HG03045 (cell line): Measurements from ENCODE around the gene HOXD10.

Source experiments
- ATAC-seq: cut with Tn5 transposase; IDR thresholded peaks from one replicate; pipeline ENCODE4 v1.9.1; 2021; ENCODE audit warnings: mild to moderate bottlenecking, moderate library complexity; ENCODE audit not compliant: unreplicated experiment

The HOXD10 gene

DNA sequence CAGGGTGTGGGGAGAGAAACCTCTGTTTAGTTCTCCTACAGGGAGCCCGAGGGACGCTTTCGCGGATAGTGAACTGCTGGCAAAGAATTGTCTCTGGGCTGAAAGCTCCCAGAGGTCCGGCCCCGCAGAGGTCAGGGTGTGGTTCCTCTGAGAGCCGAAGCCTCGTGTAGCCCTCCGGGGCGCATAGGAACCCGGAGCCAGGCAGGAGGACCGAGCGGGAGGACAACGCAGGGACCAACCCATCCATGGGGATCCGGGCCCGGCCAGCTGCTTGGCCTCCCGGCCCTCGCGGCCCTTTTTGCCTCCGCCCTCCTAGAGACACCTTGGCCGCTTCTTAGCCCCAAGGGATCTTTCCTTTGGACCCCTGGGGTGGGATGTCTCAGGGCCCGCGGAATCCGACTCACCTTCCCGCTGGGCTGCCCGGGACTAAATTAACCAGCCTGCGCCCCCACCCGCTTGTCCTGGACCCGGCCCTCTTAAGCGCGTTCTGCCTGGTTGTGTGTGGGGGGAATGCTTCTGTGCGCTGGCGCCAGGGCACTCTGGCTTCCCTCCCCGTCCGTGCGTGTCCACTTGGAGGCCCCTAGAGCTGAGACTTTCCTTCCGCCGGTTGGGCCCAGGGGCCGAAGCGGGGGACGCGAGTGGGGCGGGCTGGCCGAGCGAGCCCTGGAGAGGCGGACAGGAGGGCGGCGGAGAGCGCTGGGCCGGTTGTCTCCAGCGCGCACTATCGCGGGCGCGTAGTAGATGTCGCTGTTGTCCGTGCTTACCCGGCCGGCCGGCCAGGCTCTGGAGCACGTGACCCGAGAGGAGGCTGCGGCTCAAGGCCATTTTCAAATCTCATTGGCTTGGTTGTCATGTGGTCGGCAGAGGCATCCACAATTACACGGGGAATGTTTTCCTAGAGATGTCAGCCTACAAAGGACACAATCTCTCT is at the start of gene HOXD10:
TSS of gene HOXD10 (plus strand) at position 896 of the 931 bp plus-strand sequence. CDS start 56 bp downstream, outside the sequence.
- no peak for ATAC-seq

DNA sequence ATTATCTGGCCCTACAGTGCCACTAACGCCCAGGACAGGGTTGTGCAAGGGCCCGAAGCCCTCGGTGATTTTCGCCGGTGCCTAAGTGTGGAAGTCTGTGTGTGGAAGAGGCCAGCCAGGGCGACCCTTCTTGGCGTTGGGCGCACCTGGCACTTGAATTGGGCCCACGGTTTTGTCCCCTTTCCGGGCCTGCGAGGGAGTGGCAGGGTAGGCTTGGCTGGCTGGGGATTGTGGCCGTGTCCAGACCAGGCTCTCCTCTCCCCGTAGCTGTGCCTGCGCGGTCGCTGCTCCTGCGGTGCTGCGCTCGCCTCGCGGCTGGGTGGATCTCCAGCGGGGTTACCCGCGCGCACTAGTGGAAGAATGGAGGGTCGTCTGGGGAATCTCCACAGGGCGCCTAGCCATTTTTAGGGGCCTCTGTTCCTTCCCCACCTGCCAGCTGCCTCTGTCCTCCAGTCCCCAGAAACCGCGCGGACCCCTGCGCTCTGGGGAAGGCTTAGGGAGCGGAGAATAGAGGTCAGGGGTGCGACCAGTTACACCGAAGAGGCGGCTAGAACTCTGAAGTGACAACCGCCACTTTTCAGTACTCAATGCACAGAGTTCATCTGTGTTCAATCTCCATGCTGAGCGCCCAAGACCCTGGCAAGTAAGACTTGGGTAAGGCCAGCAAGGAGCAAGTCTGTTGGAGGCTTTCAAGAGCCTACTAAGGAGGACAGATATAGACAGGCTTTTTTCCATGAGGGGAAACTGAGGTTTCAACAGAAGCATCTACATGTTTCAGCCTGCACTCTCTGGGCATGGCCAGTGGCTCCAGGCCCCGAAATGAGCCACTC is 48.8 kb upstream of the HOXD10 start:
- ATAC-seq, result no peak

DNA sequence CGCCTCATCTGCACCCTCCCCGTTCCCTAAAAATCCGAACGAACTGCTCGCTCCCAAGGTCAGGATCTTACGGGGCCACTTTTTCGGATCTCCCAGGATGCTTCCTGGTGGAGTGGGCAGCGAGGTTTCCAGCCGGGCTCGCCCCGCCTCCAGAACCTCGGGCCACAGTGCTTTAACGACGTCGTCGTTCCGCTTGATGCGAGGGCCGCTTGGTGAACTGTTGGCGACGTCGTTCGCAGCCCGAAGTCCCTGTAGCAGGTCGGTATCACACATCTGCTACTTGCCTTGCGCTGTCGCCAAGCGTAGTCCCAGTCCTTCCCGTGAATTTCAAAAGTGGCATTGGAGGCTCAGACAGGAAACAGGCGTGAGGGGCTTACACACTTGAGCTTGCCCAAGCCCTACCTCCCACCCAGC is 48.2 kb upstream of the HOXD10 start:
- no peak for ATAC-seq

DNA sequence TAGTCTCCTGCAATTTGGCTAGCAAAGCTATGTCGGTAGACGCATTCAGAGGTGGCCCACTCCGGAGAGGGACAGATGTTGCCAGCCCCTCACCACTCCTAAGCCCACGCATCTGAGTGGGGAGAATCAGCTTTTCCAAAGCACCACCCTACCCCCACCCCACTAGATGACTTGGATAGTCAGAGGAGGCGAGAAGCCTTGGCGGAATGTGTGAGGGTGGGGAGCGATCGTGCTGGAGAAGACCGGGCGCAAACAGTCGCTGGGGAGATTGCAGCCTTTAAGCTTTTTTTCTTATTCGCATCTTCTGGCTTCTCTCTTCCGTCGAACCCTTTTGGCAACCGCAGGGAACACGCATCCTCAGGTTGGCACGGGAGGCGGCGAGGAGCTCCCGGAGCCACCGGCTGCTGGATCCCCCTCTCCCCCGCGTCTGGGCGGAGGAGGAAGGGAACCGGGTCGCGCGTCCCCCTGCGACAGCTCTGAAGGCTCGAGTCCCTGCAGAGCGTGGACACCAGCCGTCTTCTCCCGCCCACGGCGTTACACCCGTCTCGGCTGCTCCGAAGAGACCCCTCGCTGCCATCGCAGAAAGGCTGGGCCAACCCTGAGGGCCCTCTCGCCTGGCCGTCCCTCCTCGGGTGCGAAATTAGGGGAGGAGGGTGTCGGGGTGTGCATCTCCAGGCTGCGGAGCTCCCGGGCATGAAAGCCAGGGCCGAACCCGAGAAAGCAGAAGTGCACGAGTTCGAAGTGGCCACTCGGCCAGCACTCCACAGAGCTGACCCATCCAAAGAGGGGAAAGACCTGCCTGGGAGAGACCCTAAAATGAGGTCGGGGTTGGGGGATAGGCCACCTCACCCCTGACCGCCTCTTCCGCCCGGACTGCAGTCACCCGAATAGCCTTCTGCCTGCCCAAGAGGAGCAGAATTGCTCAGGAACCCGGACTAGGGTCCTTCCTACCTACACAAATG is 45.0 kb upstream of the HOXD10 start:
- ATAC-seq, result no peak

DNA sequence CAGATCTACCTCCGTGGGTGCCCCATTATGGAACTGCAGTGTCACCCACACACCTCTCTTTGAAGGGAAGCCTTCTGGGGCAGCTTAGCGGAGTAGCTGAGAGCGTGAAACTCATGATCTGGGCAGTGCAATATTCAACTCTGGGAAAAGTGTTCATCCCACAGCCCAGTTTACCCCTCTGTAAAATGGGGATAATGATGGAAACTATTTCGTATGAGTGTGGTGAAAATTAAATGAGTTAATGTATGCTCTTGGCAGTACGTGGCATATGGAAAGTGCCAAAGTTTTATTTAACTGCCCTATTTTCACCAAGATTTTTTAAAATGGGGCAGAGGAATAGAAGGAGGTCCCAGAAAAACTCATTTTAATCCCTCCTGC is 44.3 kb upstream of the HOXD10 start:
- no peak for ATAC-seq

DNA sequence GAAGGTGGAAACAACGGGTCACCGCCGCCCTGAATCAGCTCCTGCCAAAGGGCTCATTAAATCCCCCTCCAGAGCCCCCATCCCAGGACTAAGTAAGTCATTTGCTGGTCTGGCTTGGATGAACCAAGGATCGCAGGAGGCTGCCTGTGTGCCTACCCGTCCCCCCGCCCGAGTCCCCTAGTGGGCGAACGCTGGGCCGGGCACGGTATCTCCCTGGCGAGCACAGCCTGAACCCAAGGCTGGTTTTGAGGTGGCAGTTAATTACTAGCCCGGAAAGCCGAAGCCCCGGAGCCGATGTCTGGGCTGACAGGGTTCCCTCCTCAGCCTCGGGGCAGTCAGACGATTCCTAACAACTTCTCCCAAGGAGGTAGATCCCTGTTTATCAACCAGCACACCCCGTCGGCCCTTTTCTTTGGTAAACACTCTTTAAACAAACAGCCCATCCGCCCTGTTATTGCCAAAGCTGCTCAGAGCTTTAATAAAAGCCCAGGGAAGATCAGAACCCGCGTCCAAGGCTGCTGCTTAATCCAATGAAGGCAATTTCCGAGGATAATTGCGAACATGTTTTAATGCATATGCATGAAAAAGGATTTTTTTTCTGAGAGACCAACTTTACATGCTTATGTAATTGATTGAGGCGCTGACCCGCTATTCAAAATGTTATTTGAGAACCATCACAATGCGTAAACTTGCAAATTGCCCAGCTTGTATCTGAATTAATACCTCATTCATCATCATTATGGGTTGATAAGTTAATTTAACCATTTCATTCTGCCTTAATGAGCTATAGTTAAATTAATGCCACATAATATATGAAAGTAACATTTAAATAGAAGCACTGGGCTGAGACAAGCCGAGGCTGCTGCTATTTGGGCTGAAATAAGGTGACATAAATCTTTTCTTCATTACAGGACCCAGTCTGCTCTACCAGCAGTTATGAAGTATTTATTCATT is 43.4 kb upstream of the HOXD10 start:
- ATAC-seq, result no peak

DNA sequence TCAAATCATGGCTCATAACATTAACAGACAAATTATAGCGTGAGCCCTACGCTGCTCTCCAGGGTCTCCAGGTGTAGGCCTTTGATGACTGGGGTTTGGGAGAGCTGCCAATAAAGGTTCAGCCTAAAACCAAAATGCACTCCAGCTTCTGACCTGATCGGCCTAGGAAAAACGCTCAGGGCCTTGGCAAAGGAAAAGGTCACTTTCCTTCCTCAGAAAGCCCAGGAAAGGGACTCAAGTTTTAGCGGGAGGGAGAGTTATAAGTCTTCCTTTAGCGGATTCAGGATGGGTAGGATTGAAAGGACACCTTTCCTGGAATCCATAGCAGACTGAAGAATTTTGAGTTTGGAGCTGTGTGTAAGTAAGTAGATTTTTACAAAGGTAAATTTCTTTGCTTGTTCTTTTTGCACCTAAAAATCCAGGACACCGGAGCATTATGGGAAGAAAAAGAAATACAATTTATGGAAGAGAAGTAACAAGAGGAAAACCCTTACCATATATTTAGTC is 41.6 kb upstream of the HOXD10 start:
- ATAC-seq, result no peak

DNA sequence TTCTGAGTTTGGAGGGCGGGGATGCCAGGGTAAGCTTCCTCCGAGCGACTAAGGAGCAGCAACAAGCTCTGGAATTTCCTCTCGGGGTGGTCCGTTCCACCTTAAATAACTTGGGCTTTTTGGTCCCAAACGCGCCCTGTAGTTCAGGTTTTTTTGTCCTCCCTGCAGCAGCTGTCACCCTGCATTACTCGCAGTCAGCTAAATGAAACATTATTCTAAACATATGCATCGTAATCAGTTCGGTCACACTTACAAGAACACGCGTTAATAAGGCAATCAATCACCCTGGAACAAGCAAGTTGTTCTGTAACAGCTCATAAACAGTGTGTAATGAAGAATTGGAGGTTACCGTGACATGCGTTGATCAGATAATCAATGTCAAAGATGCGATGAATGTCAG is 41.1 kb upstream of the HOXD10 start:
- ATAC-seq, result no peak

DNA sequence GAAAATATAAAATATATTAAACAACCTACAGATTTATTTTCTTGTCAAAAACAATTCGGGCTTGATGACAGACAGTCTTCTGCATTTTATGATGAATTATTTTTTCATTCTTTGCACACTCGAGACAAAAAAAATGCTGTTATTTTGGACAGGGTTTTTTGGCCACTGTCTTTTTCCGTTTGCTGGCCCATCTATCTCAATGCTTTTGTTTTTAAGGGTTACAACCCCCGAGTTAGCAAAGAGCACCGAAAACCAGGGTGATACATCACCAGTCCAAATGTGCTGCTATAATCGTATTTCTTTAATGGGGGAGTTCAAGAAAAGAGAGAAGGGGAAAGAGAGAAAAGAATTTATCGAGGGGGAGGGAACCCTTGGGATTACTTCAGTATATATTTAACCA is 40.5 kb upstream of the HOXD10 start:
- ATAC-seq, result no peak

DNA sequence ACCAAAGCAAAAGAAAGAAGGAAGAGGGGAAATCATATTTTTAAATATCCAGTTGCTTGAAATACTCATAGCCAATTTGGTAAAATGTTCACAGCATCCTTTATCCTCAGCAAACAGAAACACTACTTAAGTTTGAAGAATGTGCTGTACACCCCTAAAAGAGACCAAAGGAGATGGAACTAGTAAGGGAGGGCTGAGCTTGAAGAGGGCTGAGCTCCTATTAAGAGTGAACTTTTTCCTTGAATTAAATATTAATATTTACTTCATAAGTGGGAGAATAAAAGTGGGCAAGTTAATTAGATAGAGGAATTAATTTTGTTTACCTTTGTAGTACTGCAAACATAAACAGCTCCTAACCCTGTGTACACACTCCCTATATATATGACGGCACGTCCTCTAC is 39.8 kb upstream of the HOXD10 start:
- no peak for ATAC-seq

DNA sequence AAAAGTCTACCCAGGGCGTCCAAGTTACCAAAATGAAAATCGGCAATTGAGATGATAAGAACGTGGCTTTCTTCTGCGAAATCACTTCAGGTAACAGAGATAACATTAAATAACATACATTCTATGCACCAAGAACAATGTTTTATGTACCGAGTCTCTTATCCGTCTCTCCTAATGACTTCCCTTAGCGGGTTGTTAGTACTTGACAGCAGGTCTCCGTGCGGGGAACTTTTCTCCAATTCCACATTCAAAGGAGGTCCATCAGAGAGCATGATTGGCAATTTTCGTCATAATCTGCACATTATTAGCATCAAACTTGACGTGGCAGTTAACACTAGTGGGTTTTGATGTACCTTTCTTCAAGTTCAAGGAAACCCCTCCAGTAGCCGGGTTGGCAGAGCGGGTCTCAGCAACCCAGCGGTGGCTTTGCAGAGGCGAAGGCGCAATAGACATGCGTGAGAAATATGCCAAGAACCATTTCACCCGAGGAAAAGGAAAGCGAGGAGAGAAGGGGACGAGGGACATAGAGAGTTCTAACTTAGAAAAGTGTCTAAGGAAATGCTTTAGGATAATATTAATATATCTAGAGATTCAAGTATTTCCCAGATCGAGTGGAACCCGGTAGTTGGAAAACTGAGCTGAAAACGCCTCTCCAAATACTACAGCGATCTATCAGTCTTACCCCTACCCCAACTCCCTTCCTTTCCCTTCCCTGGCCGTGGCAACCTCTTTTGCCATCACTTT is 37.9 kb upstream of the HOXD10 start:
- no peak for ATAC-seq

DNA sequence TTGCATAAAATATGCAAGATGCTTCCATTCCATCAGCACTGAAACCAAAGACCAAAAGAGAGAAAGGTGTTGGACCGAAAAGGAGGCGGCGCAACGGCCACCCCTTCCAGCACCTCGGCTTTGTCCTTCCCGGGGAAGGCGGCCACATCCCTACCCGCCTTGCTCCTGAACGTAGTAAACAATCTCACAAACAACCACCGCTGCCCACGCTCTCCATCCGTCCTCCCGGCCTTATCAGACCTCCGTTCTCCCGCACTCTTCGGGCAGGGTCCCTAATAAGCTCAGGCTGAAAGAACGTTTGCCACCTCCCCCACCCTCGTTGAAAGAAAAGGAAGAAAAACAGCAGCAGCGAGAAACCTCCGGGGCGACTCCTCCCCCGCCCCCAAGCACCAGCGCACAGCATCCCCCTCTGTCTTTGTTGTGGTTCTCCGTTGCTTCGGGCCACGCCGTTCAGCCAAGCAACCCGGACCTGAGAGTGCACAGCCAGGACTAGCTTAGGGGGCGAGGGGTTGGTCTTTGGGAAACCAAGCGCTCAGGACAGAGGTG is 37.2 kb upstream of the HOXD10 start:
- ATAC-seq, result no peak

DNA sequence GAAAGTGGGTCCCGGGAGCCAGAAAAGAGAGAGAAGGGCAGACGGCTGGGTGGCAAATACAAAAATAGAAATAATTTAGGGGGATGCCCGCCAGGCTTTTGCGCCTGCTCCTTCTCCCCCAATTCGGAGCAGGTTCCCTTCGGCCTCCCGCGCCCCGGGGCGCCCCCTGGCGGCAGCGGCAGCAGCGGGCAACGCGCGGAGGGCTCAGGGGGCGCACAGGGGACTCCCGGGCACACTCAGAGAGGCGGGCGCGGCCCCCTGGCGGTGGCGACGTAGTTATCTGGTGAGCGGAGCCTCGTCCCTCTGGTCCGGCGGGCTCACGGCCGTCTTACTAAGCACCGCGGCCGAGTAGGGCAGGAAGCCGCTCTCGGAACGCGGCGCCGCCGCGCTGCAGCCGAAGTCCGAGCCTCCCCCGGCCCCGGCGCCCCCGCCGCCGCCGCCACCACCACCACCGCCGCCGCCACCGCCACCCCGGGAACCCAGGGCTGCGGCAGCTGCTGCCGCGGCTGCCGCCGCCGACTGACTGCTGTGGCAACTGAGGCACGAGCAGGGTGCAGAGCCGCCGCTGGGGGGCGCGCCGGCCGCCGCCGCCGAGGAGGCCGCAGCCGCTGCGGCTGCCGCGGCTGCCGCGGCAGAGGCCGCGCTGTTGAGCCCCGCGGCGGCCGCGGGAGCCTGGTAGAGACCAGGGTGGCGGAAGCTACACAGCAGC is 36.6 kb upstream of the HOXD10 start:
- ATAC-seq, result no peak

DNA sequence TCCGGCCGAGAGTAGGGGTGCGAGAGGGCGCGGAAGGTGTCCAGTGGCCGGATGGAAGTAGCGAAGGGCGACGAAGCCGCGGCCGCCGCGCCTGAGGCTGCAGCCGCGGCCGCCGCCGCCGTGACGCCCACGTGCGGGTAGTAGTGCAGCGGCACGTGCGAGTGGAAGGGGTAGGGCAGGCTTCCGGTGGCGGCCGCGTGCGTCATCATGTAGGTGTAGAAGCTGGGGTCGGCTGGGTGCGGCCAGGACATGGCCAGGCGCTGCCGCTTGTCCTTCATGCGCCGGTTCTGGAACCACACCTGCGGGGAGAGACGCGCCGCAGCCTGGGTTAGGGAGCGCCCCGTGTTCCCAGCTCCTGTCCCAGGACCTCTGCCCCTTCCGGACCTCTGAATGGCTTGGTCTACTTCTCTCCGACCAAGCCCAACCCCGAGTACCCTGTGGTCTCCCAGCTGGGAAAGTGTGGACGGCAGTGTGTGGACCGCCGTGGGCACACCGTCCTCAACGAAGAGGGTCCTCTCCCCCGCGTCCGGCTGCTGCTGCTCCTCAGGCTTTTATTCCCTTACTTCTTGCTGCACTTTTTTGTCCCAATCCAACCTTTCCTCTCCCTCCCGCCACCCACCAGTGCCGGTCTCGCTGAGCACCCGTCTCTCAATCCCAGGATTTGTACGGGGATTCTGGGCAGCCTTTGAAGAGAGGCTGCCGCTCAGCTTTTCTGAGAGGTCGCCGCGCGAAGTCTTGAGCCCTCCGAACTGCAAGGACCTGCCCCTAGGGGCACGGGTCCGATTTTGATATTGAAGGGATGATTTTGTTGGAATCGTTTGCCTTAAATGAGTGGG is 35.8 kb upstream of the HOXD10 start:
- ATAC-seq, result no peak

DNA sequence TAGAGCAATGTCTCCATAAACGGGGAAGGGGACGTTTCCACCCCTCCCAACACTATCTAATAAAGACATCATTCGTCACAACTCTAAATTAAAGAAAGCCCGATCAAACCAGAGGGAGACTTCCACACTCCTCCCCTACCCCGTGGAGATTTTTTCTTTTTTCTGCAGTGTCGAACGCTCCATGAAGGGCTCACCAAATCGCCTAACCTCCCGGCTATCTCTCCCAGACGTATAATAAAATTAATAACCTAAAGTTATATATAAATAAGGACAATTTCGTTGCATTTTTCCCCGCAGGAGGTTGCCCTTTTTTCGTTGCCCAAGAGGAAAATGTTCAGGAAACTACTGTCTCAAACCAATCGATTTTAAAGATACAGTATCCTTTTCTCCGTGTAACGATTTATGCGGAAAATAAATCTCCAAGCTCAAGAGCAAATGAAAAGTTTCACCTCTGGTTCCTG is 35.2 kb upstream of the HOXD10 start:
- no peak for ATAC-seq

DNA sequence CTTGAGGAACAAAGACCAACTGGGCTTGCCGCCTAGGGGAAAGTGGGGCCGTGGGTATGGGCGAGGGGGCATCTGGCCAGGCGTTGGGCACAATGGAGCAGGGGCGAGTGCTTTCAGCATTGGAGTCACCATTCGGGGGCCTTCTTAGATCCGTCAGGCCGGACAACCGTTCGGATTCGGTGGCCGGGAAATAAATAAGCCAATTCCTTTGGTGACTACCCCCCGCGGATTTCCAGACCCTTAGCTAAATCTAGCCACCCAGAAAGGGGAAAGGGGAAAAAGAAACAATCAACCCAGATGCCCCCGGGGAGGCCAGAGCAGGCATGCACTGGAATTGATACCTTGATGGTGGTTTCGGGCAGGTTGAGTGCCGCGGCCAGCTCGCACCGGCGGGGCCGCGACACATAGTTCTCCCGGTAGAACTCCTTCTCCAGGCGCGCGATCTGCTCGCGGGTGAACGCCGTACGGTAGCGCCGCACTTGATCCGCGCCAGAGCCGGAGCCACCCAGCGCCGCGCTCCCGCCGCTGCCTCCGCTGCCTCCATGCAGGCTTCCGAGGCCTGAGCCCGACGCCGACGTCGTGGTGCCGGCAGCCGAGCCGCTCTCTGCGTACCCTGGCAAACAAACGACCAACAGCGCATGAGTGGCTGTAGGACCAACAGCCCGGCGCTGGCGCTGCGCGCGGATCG is 34.6 kb upstream of the HOXD10 start:
- ATAC-seq, result no peak
